ENCODE measurements around the gene DHRS4L2. TPM values are rescaled to one million over a fixed set of nuclear protein-coding genes. Genes with fewer than 3 reads are reported as not detected.
"Not testable (repeated sequence)": the region's sequence is repeated elsewhere in the genome, so short reads cannot be mapped to it uniquely, and the experiment has no call there.

Gene DHRS4L2
- total and polyA plus RNA-seq, 2 of the 4 experiments (the other 2 are of a cell fraction), result 11.1 to 19.6 TPM

DNA sequence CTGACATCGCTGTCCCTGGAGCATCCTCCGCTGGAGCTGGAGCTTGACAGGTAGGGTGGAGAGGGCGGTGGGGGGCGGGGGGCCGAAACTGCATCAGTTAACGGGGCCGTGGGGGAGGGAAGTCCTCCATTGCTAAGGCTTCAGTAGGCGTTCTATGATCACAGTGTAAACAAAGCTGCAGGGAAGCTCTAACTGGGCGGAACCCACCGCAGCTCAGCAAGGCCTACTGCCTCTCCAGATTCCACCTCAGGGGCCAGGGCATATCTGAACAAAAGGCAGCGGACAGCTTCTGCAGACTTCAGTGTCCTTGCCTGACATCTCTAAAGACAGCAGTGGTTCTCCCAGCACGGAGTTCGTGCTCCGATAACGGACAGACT is 18.5 kb upstream of the DHRS4L2 start:
- H3K9ac ChIP-seq (ENCODE audit: low read depth, low read length); ATAC-seq (ENCODE audit: low read depth); intact Hi-C loops (cut with micrococcal nuclease); H3K27ac ChIP-seq (ENCODE audit: insufficient read depth, low read length); H4K20me1 ChIP-seq (ENCODE audit: insufficient read depth, low read length); CTCF ChIA-PET; H3K79me1 ChIP-seq (ENCODE audit: low read depth in 1 of 2, low read length in 2 of 2); H2AK5ac ChIP-seq (ENCODE audit: low read depth, low read length); H3K9me1 ChIP-seq (ENCODE audit: insufficient read depth, low read length); H3K23ac ChIP-seq (ENCODE audit: low read depth, low read length); H2AK9ac ChIP-seq (replicated peaks; ENCODE audit: low read depth, low read length, poor library complexity); H3K4me3 ChIP-seq (ENCODE audit: insufficient read depth, low read depth, low read length); H2BK15ac ChIP-seq (ENCODE audit: low read depth, low read length); H3K9me3 ChIP-seq (ENCODE audit: control insufficient read depth, insufficient read depth, low read length); H2BK20ac ChIP-seq (ENCODE audit: low read depth, low read length); H4K5ac ChIP-seq (ENCODE audit: low read depth, low read length); H2AFZ ChIP-seq (replicated peaks; ENCODE audit: low read length, poor library complexity); H4K91ac ChIP-seq (ENCODE audit: insufficient read depth, low read depth, low read length); H3K27me3 ChIP-seq (ENCODE audit: control insufficient read depth, insufficient read depth, low read length); POLR2A ChIA-PET (ENCODE audit: unreplicated experiment); H3K18ac ChIP-seq (ENCODE audit: low read depth, low read length); dilution Hi-C loops (cut with HindIII; ENCODE audit: low sequenced_read_pairs, unreplicated experiment); DNase-seq; H2BK120ac ChIP-seq (ENCODE audit: low read depth, low read length); H3K14ac ChIP-seq (replicated peaks; ENCODE audit: low read depth, low read length); H3K4ac ChIP-seq (ENCODE audit: low read depth, low read length); H3K4me1 ChIP-seq (ENCODE audit: control insufficient read depth, insufficient read depth, low read length); BruUV-seq (replicated peaks); H3K4me2 ChIP-seq (ENCODE audit: low read depth, low read length); H3K36me3 ChIP-seq (ENCODE audit: control insufficient read depth, insufficient read depth, low read length); H2BK5ac ChIP-seq (ENCODE audit: low read depth, low read length, poor library complexity, severe bottlenecking); H4K8ac ChIP-seq (ENCODE audit: low read depth in 2 of 2, low read length in 2 of 2); H3K56ac ChIP-seq (ENCODE audit: extremely low read depth, insufficient read depth, low read length): not testable (repeated sequence)
- no CpG with 5 or more reads among the region's 15 CpGs for WGBS, 2 experiments (ENCODE audit: extremely low coverage in 2 of 2, insufficient read length in 1 of 2)
- in situ Hi-C loops (cut with MboI; ENCODE audit: low sequenced_read_pairs), result loop anchor here (10.0 kb wide), 1 partner anchor 125 kb away; the partner anchor contains the start of gene PCK2

DNA sequence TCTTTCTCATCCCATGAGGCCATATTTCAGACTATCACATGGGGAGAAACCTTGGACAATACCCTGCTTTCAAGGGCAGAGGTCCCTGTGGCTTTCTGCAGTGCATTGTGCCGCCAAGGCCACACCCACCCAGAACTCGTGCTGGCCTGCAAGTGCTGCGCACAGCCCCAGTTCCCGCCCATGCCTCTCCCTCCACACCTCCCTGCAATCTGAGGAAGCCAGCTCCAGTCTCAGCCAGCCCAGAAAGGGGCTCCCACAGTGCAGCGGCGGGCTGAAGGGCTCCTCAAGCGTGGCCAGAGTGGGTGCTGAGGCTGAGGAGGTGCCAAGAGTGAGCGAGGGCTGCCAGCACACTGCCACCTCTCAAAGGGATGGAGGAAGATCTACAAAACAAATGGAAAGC is 15.6 kb upstream of the DHRS4L2 start:
- H3K4ac ChIP-seq (ENCODE audit: low read depth, low read length); H2AK9ac ChIP-seq (replicated peaks; ENCODE audit: low read depth, low read length, poor library complexity); H3K14ac ChIP-seq (replicated peaks; ENCODE audit: low read depth, low read length); H3K56ac ChIP-seq (ENCODE audit: extremely low read depth, insufficient read depth, low read length); H2BK5ac ChIP-seq (ENCODE audit: low read depth, low read length, poor library complexity, severe bottlenecking); POLR2A ChIA-PET (ENCODE audit: unreplicated experiment); CTCF ChIA-PET; H3K23ac ChIP-seq (ENCODE audit: low read depth, low read length); H2BK20ac ChIP-seq (ENCODE audit: low read depth, low read length); dilution Hi-C loops (cut with HindIII; ENCODE audit: low sequenced_read_pairs, unreplicated experiment); H3K27ac ChIP-seq (ENCODE audit: insufficient read depth, low read length); H3K9ac ChIP-seq (ENCODE audit: low read depth, low read length); H3K18ac ChIP-seq (ENCODE audit: low read depth, low read length); H2AFZ ChIP-seq (replicated peaks; ENCODE audit: low read length, poor library complexity); H3K79me1 ChIP-seq (ENCODE audit: low read depth in 1 of 2, low read length in 2 of 2); H4K5ac ChIP-seq (ENCODE audit: low read depth, low read length); H3K4me3 ChIP-seq (ENCODE audit: insufficient read depth, low read depth, low read length); DNase-seq; H4K8ac ChIP-seq (ENCODE audit: low read depth in 2 of 2, low read length in 2 of 2); H2BK120ac ChIP-seq (ENCODE audit: low read depth, low read length); H3K4me1 ChIP-seq (ENCODE audit: control insufficient read depth, insufficient read depth, low read length); ATAC-seq (ENCODE audit: low read depth); H3K9me1 ChIP-seq (ENCODE audit: insufficient read depth, low read length); H3K27me3 ChIP-seq (ENCODE audit: control insufficient read depth, insufficient read depth, low read length); BruUV-seq (replicated peaks); H3K4me2 ChIP-seq (ENCODE audit: low read depth, low read length); H3K9me3 ChIP-seq (ENCODE audit: control insufficient read depth, insufficient read depth, low read length); intact Hi-C loops (cut with micrococcal nuclease); H2BK15ac ChIP-seq (ENCODE audit: low read depth, low read length); H4K20me1 ChIP-seq (ENCODE audit: insufficient read depth, low read length); H3K36me3 ChIP-seq (ENCODE audit: control insufficient read depth, insufficient read depth, low read length); H2AK5ac ChIP-seq (ENCODE audit: low read depth, low read length); H4K91ac ChIP-seq (ENCODE audit: insufficient read depth, low read depth, low read length): not testable (repeated sequence)
- WGBS, 2 experiments (ENCODE audit: extremely low coverage in 2 of 2, insufficient read length in 1 of 2), result 76% methylated on average over 2 of the region's 8 CpGs; no CpG with 5 or more reads in 1 of the 2 experiments
- in situ Hi-C loops (cut with MboI; ENCODE audit: low sequenced_read_pairs), result loop anchor here (10.0 kb wide), 1 partner anchor 122 kb away; the partner anchor contains the start of gene PCK2
